ENCODE results near the gene AGBL4.
A peak's percentile ranks its signal among the peaks of the same experiment; 100 is the strongest.

AGBL4 gene

DNA sequence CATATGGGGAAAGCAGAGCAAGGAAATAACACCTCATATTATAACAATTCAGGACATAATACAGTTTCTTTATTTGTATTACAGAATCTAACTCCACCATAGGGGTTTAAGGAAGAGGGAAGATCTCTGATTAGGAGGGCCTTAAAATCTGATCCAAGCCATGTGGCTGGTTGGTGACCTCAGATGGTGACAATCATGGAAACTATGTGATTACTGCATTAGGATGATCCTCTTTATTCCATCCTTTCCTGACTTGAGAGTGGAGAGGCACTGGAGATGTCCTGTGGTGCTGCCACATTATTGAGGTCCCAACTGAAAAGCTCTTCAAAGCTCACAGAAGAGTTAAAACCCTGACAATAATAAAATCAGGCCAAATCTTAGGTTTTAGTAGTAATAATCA, 1078.9 kb downstream of the AGBL4 start:
- no peak for DNase-seq (ENCODE audit: low read depth, low spot score)

- no peak for DNase-seq (ENCODE audit: low read depth, low spot score)
These were observed 1079.9 kb downstream of the AGBL4 start for GRCh38 chr1:48943826-48944225.

DNA sequence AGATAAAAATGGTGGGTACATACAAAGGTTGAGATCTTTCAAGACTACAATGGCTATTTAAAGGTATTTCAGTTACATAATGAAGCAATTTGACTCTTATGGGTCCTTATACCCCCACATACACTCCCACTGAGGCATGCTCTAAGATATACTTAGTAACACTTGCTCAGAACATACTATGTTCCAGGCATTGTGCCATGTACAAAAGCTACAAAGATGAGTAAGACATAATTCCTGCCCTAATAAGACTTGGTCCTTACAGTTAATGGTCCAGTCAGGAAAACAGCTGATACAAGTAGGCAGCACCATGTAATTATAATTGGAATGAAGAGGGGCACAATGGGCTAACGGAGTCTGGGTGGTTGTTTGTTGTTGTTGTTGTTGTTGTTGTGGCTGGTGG, 1080.4 kb downstream of the AGBL4 start:
- DNase-seq (ENCODE audit: low read depth, low spot score): no peak

DNA sequence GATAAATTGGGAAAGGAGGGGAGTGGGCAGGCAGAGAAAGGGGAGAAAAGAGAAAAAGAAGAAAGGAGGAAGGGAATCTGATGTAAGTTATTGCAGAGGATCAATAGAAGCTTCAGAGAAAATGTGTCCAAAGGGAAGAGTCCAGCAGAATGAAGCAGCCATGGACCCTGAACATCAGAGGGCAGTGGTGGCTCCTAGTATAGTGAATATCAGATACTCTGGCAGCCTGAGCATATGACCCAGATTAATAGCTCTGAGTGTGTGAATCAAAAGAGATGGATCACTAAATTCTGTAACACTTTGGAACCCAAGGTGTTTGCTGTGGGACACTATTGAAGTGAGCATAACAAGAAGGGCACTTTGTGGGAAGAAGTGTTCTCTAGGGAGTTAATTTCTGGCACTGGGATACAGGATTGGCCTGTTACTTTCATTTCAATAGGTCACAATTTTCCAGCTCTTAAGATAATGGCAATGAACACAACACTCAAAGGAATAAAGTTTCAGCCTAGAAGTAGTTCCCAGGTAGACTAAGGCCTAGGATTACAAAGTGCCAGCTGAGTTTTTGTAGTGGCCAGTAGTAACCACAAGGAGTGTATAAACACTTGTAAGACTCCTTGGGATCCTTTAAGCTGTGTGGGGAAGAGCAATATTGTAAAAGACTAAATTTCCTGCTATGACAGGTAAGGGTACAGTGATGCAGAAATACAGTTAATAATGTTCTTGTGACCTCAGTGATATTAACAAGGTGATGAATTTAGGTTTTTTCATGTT, 1082.6 kb downstream of the AGBL4 start:
- DNase-seq (ENCODE audit: low read depth, low spot score): no peak

DNA sequence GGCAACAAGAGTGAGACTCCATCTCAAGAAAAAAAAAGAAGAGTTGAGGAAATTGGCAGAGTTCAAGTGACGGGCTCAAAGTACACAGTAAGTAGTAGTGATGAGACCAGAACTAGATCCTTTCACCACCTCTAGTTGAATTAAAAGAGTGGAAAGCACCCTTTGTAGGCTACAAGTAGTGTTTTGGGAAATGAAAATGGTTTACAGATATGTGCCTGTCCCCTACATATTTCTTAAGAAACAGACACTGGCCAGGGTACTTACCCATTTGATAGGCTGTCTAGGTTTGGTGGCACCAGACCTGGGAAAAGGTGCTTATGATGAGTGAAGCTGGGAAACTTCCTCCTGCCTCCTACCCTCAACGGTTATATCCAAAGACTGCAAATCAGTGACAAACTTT, 1083.4 kb downstream of the AGBL4 start:
- no peak for DNase-seq (ENCODE audit: low read depth, low spot score)

DNA sequence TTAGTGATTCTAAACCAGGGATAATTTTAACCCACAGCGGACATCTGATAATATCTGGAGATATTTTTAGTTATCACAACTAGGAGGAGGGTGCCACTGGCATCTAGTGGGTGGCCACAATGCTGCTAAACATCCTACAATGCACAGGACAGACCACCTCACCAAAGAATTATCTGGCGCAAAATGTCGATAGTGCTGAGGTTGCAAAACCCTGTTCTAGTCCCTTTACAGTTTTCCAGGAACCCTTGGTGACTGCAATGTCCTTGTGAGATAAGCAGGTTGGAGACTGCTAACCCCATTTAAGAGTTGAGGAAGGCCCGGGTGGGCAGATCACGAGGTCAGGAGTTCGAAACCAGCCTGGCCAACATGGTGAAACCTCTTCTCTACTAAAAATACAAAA, 1083.9 kb downstream of the AGBL4 start:
- no peak for DNase-seq (ENCODE audit: low read depth, low spot score)

DNA sequence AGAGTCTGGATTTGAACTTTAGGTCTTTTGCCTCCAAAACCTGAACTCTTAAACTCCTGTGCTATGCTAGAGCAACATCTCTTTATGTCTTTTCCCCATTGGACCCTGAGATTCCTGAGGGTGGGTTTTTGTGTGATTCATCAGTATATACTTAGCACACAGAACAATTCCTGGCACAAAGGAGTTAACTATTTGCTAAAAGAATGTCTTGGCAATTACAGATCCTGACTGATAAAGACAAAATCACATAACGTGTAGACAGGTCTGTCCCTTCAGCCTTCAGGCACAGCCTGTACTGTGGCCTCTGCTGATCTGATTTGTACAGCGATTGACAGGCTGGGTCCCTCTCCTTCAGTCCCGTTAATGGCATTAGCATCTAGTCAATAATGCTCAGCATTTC, 1084.7 kb downstream of the AGBL4 start:
- peak; percentile 5 for DNase-seq (ENCODE audit: low read depth, low spot score)

DNA sequence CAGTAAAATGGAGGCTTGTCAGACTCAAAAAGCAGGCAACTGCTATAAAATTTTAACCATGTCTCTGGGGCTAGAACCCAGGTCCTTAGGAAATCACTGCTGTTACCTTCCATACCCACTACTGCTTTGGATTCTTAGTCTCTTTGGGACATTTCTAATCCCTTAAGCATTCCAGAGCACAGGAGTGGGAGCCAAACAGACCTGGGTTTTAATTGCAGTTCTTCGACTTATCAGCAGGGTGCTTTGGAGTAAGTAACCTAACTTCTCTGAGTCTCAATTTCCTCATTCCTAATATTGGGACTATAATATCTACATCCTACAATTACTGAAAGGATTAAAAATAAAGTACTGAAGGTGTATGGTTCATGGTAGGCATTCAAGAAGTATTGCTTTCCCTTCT, 1086.0 kb downstream of the AGBL4 start:
- DNase-seq (ENCODE audit: low read depth, low spot score): no peak

DNA sequence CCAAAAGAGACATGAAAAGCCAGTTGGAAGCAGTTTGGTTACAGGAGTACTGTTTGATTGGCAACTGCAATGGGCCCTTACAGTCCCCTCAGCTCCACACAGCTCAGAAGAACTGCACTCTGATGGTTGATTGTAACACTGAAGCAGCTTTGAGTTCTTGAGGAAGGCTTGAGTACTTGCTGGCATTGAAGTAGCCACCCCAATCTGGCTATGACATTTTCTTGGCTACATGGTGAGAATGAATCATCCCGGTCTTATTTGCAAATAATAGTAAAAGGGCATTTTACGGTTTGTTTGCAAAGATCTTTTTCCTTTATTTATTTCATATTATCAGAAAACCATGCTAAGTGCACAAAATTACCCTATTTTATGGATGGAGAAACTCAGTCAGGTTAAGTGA, 1087.3 kb downstream of the AGBL4 start:
- DNase-seq (ENCODE audit: low read depth, low spot score): no peak

- DNase-seq (ENCODE audit: low read depth, low spot score): no peak
These were observed 1091.4 kb downstream of the AGBL4 start for GRCh38 chr1:48932366-48932765.

DNA sequence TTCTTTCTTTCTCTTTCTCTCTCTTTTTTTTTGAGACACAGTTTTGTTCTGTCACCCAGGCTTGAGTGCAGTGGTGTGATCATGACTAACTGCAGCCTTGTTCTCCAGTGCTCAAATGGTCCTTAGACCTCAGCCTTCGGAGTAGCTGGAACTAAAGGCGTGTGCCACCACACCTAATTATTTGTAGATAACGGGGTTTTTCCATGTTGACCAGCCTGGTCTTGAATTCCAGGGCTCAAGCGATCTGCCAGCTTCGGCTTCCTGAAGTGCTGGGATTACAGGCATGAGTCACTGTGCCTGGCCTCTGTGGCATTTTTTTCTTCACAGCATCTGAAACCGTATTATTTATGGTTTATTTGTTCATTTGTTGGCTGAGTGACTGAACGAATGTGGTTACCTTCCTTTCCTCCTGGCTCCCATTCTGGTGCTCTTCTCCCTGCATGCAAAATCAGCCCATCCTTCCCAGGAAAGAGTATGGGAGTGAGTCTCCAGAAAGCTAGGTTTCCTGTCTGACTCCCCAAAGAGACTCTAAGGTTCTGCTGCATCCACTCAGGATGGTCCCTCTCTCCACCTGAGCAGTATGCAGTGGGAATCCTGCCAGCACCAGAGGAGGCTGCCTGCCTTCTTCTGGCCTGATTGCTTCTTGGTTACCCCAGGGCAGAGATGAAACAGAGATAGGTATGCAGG, 1092.1 kb downstream of the AGBL4 start:
- peak; percentile 36 for DNase-seq (ENCODE audit: low read depth, low spot score)

DNA sequence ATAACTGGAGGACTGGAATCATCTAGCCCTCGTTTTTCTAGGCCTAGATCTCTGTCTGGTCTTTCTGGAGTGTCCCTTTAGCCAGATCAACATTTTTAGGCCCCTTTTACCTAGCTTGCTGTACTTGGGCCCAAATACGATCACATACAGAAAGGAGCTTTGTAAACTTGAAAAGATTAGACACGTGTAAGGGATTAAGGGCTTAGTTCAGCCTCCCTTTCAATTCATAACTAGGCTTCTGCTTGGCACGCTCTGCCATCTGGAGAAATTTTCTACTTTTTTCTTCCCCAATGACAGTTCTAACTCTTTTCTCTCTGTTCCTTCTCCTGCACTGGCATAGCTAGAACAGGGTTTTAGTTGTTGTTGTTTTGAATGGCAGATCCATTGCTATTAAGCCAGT, 1093.7 kb downstream of the AGBL4 start:
- no peak for DNase-seq (ENCODE audit: low read depth, low spot score)

GRCh38 chr1:48924099-48924498, 1099.7 kb downstream of the AGBL4 start:
- no peak for DNase-seq (ENCODE audit: low read depth, low spot score)

- DNase-seq (ENCODE audit: low read depth, low spot score): no peak
These were observed 1100.6 kb downstream of the AGBL4 start for GRCh38 chr1:48923116-48923515.

GRCh38 chr1:48920851-48921250, 1102.9 kb downstream of the AGBL4 start:
- DNase-seq (ENCODE audit: low read depth, low spot score): no peak

GRCh38 chr1:48917901-48918603, 1105.7 kb downstream of the AGBL4 start:
- DNase-seq (ENCODE audit: low read depth, low spot score): peak; percentile 16

DNA sequence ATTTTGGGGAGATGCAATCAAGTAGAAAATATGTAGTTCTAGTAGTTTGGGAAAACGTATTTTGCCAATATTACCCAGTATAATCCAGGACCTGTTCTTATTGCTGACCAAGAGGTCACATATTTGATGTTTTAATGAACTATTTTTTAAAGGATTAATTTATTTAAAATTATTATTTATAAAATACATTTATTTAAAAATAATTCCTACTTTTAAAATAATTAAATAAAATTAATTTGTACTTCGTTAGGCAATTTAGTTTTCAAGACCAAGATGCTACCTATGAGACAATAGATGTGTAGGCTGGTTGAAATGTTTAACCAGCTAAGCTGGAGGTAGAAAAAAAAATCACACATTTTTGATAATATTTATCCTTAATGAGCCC, 1106.7 kb downstream of the AGBL4 start:
- no peak for DNase-seq (ENCODE audit: low read depth, low spot score)

GRCh38 chr1:48916130-48917069, 1107.4 kb downstream of the AGBL4 start:
- DNase-seq (ENCODE audit: low read depth, low spot score): peak; percentile 77

DNA sequence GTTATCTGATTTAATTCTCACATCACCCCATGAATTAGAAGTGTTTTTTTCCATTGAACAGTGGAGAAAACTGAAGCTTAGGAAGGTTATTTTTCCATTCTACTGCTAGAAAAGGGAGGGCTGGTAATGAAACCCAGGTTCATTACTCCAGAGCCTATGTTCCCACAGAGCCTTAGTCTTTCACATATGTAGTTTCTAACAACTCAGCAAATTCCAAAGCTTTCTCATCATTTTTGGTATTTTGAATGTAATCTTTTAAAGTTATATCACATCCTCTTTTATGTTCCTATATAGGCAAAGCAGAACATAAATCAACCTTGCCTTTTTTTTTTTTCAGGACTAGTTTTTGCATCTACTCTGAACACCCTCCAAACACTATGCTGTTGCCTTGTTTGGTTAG, 1115.1 kb downstream of the AGBL4 start:
- no peak for DNase-seq (ENCODE audit: low read depth, low spot score)

GRCh38 chr1:48906729-48907128, 1117.0 kb downstream of the AGBL4 start:
- DNase-seq (ENCODE audit: low read depth, low spot score): no peak

GRCh38 chr1:48906164-48906563, 1117.6 kb downstream of the AGBL4 start:
- DNase-seq (ENCODE audit: low read depth, low spot score): no peak

- no peak for DNase-seq (ENCODE audit: low read depth, low spot score)
These were observed 1120.5 kb downstream of the AGBL4 start for GRCh38 chr1:48903291-48903690.
